Kasumi-1 (cell line): ENCODE measurements around the gene ZNF516.

Experiments used
- DNase-seq, 2 experiments: peaks; one replicate each; lab custom pipeline; 2025; lab: John Stamatoyannopoulos, UW

The ZNF516 gene

DNA sequence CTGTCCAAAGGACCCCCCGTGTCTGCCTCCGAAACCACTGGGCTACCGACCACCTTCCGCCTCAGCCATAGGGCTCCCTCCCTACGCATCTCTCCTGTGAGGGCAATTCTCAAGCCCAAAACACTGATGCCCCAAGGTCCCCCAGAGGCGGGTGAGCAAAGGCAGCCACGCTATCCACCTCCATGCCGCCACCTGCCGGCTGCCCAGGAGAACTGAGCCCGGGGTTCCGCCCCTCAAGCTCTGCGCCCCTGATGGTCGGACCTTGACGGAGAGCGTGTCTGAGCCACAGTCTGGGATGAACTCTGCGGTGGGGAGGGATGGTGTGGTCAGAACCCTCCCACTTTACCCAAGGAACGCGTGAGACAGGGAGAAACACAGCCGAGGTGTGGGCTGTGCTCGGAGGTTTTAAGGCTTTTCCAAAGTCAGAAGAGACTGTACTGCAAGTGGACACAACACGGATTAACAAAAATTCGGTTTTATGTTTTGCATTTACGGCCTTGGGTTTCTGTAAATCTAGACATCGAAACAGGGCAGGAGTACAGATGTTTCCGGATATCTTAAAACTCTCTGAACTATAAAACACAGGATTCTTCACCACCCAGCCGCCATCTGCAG lies 114.1 kb downstream of the ZNF516 start:
- DNase-seq = no peak

DNA sequence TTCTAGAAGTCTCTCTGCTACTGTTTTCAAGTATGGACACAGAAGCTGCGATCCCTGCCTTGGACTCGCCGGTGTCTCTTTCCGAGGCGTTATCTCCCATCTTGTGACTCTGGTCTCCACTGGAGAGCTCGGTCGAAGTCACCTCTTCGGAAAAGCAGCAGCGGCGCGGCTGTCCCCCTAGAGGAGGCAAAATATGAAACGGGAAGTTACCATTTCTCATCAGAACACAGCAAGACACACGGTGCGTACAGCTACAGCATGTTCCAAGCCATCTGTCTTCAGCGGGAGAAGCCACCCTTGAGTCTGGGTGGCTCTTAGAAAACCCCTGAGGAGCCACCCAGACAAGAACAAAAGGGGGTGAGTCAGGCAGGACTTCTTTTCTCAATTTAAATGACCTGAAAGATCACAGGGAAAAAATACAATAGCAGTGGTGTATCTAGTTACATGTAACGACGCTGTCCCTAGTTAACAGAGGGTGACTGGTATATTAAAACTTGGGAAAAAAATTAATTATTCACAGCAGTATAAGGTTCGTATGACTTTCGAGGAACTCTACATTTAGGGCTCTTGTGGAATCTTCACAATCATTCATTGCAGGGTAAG lies 114.8 kb downstream of the ZNF516 start:
- no peak for DNase-seq

DNA sequence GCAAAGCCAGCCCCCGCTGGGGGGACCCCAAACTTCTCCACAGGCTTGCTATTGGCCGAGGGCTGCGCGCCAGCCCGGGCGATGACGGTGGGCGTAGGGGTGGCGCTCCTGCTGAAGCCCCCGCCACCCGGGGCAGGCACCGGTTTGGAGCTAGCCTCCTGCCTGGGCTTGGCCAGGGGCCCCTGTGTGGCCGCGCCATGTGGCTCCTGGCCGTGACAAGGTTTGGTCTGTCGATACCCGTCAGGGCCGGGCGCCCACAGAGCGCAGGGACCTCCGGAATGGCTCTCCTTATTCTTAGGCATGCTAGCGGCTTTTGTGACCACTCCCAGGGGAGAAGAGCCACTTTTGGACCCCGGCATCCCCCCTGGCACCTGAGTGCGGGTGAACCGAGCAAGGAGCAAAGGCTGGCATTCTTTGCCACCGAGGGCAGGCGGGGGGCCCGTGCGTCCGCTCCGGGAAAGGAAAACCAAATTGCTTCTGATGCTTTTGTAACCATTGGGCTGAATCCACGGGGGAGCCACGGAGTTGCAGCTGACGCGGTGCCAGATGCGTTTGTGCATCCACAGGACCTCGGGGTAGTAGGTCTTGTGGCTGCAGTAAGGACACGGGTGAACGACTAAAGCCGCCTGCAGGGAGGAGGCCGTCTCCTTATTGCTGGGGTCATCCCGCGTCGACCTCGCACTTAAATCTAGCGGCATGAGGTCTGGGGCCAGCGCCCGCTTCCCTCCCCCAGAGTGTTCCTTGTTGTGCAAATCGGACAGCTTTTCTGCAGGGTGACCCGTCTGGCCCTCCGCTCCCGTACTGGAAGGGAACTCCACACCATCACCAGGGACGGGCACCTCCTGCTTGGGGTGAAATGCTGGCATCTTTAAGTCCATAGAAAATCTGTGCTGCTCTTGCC lies 115.6 kb downstream of the ZNF516 start:
- no peak for DNase-seq

DNA sequence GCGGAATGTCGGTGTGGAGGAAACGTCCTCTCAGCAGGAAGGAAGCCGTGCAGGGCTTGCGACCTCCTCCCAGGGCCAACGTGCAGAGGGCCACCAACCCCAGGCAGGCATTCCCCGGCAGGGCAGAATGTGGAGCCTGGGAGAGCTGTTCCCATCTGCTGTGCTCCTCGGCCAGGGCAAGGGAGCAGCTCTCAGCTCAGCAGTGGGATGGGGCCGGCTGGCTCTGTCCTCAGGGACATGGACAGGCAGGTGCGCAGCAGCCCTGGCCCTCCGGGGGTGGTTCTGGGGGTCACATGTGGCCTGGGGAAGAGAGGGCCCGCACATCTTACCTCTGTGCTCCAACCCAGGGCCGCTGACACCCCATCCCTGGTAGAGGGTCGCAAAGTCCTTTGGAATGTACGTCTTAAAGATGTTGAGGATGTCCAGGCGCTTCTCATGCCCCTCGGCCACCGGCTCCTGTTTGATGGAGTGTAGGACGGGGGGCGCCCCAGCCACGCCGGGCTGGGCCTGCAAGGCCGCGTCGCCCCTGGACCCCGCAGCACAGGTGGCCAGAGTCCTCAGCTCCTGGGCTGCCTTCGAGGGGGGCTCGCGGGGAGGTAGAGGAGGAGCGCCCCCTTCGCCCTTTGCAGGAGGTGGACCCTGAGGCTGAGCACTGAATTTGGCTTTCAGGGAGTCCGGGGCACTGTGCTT lies 116.4 kb downstream of the ZNF516 start:
- DNase-seq = no peak

DNA sequence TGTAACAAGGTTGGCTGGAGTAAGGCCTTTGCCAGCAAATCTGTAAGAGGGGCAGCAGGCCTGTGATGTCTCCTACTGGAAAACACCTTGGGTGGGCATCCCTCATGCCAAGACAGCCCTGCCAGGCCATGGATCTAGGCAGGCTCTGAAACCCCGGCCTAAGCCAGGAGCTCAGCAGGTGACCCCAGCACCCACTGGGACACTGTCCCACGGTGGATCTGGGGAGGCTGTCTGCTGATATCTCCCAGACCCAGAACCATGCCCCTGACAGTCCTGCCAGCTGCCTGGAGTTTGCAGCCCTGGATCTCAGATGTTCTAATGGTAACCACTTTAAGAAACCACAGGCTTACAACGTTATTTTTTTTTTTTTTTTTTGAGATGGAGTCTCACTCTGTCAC lies 117.7 kb downstream of the ZNF516 start:
- DNase-seq = no peak

DNA sequence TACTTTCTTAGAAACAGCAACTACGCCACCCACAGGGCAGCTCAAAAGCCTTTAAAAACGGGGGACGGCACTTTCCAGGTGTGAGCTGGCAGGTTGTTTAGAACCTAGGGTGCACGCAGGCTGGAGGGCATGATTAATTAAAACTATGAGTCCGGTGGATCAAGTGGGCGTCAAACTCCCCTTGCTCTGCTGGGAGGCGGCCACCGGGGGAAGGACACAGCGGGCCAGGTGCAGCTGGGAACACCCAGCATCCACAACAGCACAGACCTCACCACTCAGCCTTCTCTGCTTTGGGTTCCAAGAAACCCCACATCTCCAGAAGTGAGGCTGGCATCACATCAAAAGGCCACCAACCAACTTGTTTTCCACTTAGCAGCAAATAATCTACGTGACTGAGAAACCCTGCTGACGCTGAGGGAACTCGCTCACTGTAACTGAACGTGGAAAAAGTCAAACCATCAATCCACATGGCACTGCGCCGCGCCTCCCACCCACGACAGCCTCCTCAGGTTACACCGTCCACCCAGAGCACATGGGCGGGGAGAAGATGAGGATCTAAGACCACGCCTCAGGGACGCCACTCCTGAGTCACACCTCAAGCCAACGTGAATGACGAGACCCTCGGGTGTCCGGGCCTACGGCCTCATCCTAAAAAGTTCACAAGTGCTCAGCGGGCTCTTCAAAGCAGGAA lies 118.2 kb downstream of the ZNF516 start:
- no peak for DNase-seq

DNA sequence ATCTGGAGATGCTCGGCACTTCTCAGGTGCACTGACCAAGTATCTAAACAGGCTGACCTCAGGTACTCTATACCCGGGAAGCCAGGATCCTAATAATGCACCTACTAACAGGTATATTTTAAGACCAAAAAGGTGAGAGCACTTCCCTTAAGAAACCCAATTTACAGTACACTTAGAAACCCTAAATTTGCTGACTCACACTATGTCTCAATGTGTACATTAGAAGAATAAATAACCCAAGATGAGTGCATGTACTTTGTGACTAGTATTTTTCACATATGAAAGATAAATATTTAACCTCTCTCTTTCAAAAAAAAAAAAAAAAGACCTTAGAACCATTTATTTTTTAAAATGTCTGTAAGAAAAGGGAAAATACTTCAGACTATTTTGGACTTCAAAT lies 118.8 kb downstream of the ZNF516 start:
- no peak for DNase-seq

DNA sequence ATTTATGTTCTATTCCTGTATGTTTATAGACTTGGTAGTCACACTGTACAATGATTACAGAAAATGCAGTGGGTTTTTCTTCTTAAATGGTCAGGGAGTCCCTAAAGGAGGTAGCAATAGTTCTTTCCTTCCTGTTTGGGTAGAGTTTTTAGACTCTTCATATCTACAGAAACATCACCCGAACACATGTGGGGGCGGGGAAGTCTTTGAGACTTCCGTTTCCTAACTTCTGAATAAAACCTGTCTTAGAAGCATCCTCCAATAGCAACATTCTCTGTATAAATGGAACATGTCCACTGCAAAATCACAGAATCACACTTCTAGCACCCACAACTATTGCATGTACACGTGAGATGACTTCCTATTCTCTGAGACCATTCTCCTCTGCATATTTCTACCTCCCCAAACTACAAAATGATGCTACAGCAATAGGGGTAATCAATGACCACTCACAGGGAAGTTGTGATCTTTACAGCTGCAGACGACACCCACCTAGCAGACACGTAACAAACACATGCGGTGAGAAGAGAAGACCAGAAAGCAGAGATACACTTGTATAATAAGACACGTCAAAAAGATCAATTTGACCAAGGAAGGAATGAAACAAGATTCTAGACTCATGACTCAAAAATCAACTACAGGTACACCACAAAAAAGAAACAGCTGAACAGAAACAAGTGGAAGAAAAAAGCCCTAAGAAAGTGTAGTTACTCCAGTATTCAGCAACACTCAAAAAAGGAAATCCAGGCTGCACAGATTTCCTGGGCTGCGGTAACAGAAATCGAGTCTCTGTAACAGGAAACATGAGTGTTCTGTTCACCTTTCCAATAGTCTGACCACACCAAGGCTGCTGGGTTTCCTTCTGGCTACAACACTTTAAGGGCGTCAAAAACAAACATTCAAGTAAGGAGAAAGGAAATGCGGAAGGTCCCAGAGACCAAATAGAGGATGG lies 120.4 kb downstream of the ZNF516 start:
- peak; percentile 24 to 47 for DNase-seq

DNA sequence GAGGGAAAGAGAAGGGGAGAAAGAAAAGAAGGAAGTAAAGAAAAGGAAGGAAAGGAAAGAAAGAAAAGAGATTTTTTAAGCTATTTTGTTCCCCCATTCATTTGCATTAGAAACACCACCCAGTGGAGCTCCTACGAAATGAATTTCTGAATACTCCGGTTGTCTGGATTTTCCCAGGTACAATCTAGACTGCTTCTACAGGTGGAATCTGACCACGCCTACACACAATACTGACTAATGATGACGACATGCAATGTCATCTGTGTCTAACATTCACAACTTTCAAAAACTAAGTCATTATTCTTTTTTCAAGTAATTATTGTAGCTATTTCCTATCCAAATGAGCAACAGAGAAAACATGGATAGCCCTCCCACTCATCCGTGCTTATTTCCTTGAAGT lies 121.7 kb downstream of the ZNF516 start:
- no peak for DNase-seq

DNA sequence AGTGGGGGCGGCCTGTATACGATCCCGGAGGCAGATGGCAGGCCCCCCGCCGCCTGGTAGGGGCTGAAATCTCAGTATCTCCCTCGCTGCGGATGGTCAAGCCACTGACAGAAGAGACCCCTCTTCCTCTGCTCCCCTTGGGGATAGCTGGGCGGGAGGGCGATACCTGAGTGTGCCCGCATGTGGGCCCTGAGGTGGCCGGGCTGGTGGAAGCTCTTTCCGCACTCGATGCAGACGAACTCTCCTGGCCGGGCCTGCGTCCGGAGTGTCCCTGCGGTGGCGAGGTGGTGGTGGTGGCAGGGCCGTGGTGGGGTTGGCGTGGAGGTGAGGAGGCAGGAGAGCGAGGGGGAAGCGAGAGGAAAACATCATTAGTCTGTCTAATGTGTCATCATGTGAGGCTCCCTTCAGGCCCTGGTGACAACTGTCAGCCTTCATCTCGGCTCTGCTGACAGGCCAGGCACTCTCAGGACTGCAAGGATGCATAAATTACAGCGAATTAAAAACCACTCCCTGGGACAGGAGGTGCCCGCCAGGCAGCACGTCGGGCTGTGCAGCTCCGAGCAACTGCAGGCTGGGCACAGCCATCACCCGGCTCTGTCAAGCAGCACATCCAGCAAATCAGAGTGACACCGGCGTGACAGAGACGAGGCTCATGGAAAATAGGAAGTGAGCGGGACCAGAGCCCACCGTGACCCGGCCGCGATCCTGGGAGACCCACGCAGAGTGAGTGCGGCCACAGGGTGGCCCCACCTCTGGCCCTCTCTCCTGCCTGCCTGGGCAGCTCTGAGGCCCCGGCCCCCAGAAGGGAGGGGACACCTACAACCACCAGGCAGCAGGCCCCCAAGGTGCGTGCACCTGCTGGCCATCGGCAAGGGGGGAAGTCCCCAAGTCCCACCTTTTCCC lies 123.5 kb downstream of the ZNF516 start:
- no peak for DNase-seq

DNA sequence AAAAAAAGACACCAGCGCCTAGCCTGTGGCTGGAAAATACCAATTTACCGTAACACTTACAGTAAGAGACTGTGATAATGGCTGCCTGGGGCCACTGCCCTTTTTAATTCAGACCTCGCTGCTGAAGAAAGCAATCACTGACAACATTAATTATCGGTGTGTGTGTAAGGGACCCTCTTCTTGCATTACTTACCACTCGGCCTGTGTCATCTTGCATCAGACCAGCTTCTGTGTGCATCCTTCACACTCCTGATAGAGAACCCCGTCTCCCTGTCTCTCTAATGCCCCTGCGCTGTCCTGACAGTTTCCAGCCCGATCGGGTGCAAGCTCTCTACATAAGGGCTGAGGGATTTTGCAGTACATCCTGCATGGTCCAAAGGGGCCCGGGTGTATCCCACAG lies 124.4 kb downstream of the ZNF516 start:
- no peak for DNase-seq

DNA sequence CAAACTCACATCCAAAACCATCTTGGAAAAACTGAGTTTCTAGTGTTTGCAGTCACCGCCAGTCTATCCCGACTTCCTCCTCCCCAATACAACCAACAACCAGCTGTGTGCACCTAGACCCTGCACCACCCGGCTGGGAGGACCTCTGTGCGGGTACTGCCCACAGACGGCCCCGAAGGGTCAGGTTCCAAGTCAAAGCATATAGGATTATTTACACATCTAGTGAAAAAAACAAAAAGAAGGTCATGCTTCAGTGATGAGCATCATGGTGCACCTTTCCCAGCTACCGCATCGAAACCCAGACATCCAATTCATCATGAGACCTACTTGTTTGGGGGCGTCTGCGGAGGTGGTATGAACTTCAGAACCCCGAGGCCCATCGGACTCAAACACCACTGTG lies 124.8 kb downstream of the ZNF516 start:
- DNase-seq = no peak

DNA sequence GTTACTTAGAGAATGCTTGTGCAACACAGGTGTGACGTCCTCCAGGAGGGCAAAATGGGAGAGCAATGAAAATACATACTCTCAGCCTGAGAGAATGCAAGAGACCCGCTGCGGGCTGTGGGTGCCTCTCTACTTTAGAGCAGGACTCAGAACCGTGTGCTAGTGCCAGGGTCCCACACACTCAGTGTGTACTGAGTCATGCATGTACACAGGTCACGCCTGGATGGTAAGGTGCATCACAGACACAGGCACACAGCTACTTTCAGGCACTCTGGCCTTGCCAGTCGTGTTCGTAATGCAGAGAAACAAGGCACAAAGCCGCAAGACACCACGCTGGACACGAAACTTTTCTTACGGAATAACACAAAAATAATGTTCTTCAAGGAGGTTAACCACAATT lies 125.3 kb downstream of the ZNF516 start:
- no peak for DNase-seq

DNA sequence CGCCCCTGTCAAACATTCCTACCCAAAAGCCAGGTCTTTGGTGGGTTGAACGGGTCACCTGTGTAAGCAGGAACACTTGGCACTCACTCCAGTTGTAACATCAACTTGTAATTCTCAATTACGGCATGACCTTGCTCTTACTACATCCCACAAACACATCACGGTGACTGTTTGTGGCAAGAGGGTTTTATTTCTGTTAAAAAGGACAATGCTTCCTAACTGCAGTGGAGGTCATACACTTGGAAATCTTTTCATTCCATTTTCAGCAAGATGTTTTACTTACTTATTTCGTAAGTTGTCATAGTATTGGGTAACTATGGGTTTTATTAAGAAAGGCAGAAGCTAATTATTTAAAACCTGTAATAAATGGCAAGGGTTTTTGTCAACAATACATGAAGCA lies 126.1 kb downstream of the ZNF516 start:
- DNase-seq = no peak

DNA sequence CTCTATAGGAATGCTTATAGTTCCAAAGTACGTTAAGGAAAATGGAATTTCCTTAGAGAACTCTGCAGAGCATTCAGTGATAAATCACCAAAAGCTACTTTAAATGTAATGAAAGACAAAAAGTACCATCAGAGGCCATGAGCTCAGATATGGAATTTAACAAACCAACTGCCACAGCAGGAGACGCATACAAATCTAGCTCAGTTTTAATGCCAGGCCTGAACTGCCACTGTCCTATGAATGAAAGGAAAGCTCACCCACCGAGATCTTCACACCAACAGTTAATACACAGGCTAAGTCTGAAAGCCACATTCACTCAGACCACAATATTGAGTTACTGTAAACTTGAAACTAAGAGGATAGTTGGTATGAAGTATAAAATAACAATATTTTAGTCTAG lies 126.8 kb downstream of the ZNF516 start:
- no peak for DNase-seq

DNA sequence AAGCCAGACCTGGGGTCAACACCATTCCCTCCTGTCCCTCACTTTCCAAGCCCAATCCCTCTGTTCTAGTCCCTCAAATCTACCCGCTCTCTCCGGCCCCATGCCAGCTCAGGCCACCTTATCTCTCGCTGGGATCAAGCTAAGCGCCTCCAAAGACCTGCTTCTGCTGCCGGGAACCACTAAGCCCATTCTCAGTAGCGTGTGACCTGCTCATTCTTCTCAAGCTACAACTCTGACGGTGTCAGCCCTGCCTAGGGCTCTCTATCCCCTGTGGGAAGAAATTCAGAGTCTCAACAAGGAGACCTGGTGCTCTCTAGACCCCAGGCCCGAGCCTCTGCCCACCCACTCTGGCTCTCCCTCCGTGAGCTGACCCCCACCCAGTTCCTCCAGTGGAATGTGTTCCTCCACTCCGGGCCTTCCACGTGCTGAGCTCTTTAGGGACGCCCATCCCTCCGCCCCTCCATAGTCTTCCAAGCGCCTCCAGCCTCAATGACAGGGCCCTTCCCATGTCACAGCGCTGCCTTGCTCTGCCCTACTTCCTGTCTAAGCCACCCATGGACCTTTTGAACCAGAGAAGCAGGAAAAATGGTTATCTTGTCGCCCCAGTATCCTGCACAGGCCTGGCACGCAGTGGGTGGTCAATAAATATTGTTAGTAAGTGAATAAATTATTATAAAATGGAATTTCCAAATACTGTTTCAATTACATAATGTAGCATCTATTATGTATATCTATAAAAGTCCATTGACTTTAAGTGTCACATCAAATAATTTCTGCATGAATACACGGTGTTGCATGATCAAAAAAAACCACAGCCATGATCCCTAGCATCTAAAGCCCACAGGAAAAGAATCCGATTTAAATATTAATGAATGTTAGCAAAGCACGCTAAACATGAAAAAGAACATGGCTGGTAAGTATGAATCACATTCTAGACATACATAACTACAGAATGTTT lies 127.6 kb downstream of the ZNF516 start:
- no peak for DNase-seq

DNA sequence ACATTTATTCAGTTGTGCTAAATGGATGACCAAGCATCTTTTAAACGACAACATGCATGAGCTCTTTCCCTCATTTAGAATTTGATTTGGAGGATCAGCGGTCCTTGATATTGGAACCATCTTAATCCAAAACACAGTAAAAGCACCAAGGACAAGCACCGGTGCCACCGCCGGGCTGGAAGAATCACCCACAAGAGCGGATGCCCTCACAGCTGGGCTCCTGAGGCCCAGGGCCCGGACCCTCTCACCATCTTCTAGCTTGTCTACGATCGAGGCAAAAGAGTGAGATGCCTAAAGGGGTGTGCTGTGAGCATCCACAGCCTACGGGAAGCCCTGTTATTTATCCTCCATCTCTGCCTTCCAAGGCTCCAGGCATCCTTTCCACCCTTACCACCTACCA lies 129.5 kb downstream of the ZNF516 start:
- DNase-seq = no peak
